Loucy (cell line): Measurements from ENCODE around the gene PREX1.

ENCODE experiments used
- CTCF ChIP-seq: fragments of 200-600 bp; sonication (generic); conservative IDR thresholded peaks from 2 replicates; pipeline ENCODE4 v1.5.1; 2014; ENCODE audit warnings: mild to moderate bottlenecking, antibody characterized with exemption, low read length
- EZH2phosphoT487 ChIP-seq: fragments of 200-600 bp; IDR thresholded peaks from 2 replicates; pipeline ENCODE4 v1.6.1; 2018; ENCODE audit warnings: antibody characterized with exemption, mild to moderate bottlenecking, moderate library complexity, borderline replicate concordance

DNA sequence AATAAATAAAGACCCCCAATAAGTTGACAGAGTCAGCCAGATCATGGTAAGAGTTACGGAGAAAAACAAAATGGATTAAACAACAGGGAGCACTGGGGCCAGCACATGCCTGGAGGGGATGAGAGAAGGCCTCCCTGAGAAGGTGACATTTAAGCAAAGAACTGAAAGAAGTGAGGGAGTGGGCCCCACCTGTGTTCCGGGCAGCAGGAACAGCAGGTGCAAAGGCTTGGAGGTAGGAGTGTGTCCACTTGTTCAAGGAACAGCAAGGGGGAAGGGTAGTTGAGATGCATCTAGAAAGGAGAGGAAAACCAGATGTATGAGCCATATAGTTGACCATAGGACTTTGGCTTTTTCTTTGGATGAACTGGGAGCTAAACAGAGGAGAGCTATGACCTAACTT lies 7.6 kb upstream of the PREX1 start:
- TF ChIP-seq CTCF (no peak), EZH2phosphoT487 (no peak)
